Testis (tissue), 3 donors: ENCODE results near the gene DDOST. TPM values are rescaled to one million over a fixed set of nuclear protein-coding genes. Genes with fewer than 3 reads are reported as not detected.

Experiments used
- DNase-seq: peaks from one replicate; pipeline ENCODE4 v3.0.0-alpha.2; 2019
- H3K27ac ChIP-seq, 2 donors: fragments of 200-600 bp; sonication (generic); one replicate each; pipeline ENCODE4 v1.5.1; 2019
- H3K27me3 ChIP-seq: fragments of 200-600 bp; sonication (generic); one replicate; pipeline ENCODE4 v1.5.1; 2019
- H3K36me3 ChIP-seq: fragments of 200-600 bp; sonication (generic); one replicate; pipeline ENCODE4 v1.5.1; 2017; ENCODE audit warnings: low read depth; ENCODE audit errors: missing control alignments
- H3K4me1 ChIP-seq: fragments of 200-600 bp; sonication (generic); one replicate; pipeline ENCODE4 v1.5.1; 2019
- H3K4me3 ChIP-seq, 2 donors: fragments of 200-600 bp; sonication (generic); one replicate each; pipeline ENCODE4 v1.5.1; 2017 to 2019
- H3K9me3 ChIP-seq: fragments of 200-600 bp; sonication (generic); one replicate; pipeline ENCODE4 v1.5.1; 2017
- CTCF ChIP-seq, 3 experiments: fragments of 450-650 bp in 2 of 3; fragments of 200-600 bp in 1 of 3; sonication (generic) in 1 of 3; IDR thresholded peaks; one replicate each; pipeline ENCODE4 v1.5.1; 2016 to 2019; ENCODE audit warnings: antibody characterized with exemption in 3 of 3, mild to moderate bottlenecking in 2 of 3, moderate library complexity in 1 of 3
- POLR2A ChIP-seq: fragments of 450-650 bp; IDR thresholded peaks from one replicate; pipeline ENCODE4 v1.6.1; 2017; ENCODE audit warnings: antibody characterized with exemption, mild to moderate bottlenecking, moderate library complexity
- WGBS, 2 donors: methylation state at CpG; one replicate each; pipeline ENCODE4 v1.1.5; 2018; 5-methylcytosine and 5-hydroxymethylcytosine counted together
- intact Hi-C: fragments of 100-400 bp; cut with DNase I; formaldehyde crosslinking; loops from one replicate; pipeline ENCODE4 v1.15.1; 2023; ENCODE audit warnings: low total_unique reads
- polyA plus RNA-seq: library from polyadenylated mRNA; stranded (reverse); fragments of 350-450 nt; fragmentation: Illumina TruSeq; extraction: RNeasy Lipid Tissue Mini Kit (QIAGEN cat#74804); gene quantifications from one replicate; pipeline ENCODE4 v1.2.3, GENCODE V29; 2014; ENCODE audit warnings: low read depth, low replicate concordance; ENCODE audit not compliant: insufficient read depth
- total RNA-seq, 2 donors: library from RNA; depleted of rRNA; stranded (reverse); fragments of >200 nt; gene quantifications; one replicate each; pipeline ENCODE4 v1.2.3, GENCODE V29; 2016

Gene DDOST
- total and polyA plus RNA-seq, 3 donors from 2014 or later = 207 to 275 (median 237) TPM

GRCh38 chr1:20634594-20635084 is 26.5 kb downstream of the DDOST start:
- peak; percentile 32 for DNase-seq
- H3K27ac ChIP-seq = peak overlapping the region; percentile 4 to 92
- 8 to 27% methylated on average over 4 of the region's 4 CpGs for WGBS, 2 donors

GRCh38 chr1:20634065-20634593 is 27.0 kb downstream of the DDOST start:
- H3K4me3 ChIP-seq = peak overlapping the region; percentile 92 to 100

More at GRCh38 chr1:20634594-20635084, 26.5 kb downstream of the DDOST start:
- no peak for TF ChIP-seq POLR2A
- no peak for TF ChIP-seq CTCF (IDR thresholded peaks at IDR 0.05)
- Histone ChIP-seq H3K27me3 (no peaks in the 10 kb centered on the region), H3K36me3 (no peaks in the 10 kb centered on the region), H3K4me1 (peaks cover 17% of the 10 kb centered on the region), H3K9me3 (no peaks in the 10 kb centered on the region), H3K4me3 (peak overlapping the region; percentile 92 to 100)
- intact Hi-C loops = no loop called here

GRCh38 chr1:20633190-20634064 is 27.7 kb downstream of the DDOST start, which contains the start of gene PINK1:
PINK1 (plus strand) TSS chr1:20633458; CDS start chr1:20633549, 91 bp downstream.
- H3K9me3 ChIP-seq = no peaks in the 10 kb centered on the region
- intact Hi-C loops = no loop called here
- H3K27ac ChIP-seq = peak within 1 kb of the TSS; percentile 92
- peak; percentile 87 for DNase-seq
- peaks cover 17% of the 10 kb centered on the region for H3K4me1 ChIP-seq
- H3K36me3 ChIP-seq = no peaks in the 10 kb centered on the region
- no peaks in the 10 kb centered on the region for H3K27me3 ChIP-seq
- TF ChIP-seq POLR2A = peak; percentile 53
- TF ChIP-seq CTCF (IDR thresholded peaks at IDR 0.05) = peak; percentile 98 to 99 (median 99)
- H3K4me3 ChIP-seq = peak within 1 kb of the TSS; percentile 92 to 100
- 1 to 2% methylated on average over 44 to 56 of the region's 93 CpGs for WGBS, 2 donors

More at GRCh38 chr1:20634065-20634593, 27.0 kb downstream of the DDOST start:
- Histone ChIP-seq H3K4me1 (peaks cover 17% of the 10 kb centered on the region), H3K27ac (peak overlapping the region; percentile 92), H3K9me3 (no peaks in the 10 kb centered on the region), H3K36me3 (no peaks in the 10 kb centered on the region), H3K27me3 (no peaks in the 10 kb centered on the region)
- intact Hi-C loops = no loop called here
- TF ChIP-seq CTCF (IDR thresholded peaks at IDR 0.05) (no peak), POLR2A (no peak)
- 3% methylated on average over 11 of the region's 11 CpGs for WGBS, 2 donors
- DNase-seq = no peak

GRCh38 chr1:20632386-20632785 is 28.8 kb downstream of the DDOST start:
- no peak overlapping the region for H3K27ac ChIP-seq
- 52 to 69% methylated on average over 3 of the region's 3 CpGs for WGBS, 2 donors
- DNase-seq = no peak
- peak overlapping the region in 1 of 2 donors; percentile 92 for H3K4me3 ChIP-seq
- intact Hi-C loops = no loop called here
- H3K27me3 ChIP-seq = no peaks in the 10 kb centered on the region
- TF ChIP-seq POLR2A (no peak), CTCF (IDR thresholded peaks at IDR 0.05) (no peak)
- peaks cover 17% of the 10 kb centered on the region for H3K4me1 ChIP-seq
- no peaks in the 10 kb centered on the region for H3K36me3 ChIP-seq
- no peaks in the 10 kb centered on the region for H3K9me3 ChIP-seq
